GM12878 (cell line): ENCODE measurements around the gene AGBL1.

Experiments used
- ATF7 ChIP-seq: fragments of 450-650 bp; IDR thresholded peaks from 2 replicates; pipeline ENCODE4 v1.6.1; 2016; ENCODE audit warnings: low read depth, mild to moderate bottlenecking
- CTCF ChIP-seq, 3 experiments: IDR thresholded peaks in 2 of 3; conservative IDR thresholded peaks in 1 of 3; 2 replicates each; pipeline ENCODE4 v1.5.1; 2011; ENCODE audit warnings: low read depth in 3 of 3, low read length in 3 of 3, mild to moderate bottlenecking in 3 of 3, control low read depth in 2 of 3, moderate library complexity in 2 of 3, inconsistent platforms in 1 of 3, mixed read lengths in 1 of 3; ENCODE audit not compliant: control insufficient read depth in 2 of 3, insufficient read depth in 1 of 3; ENCODE audit errors: extremely low read depth in 1 of 3
- EZH2 ChIP-seq: IDR thresholded peaks from 2 replicates; pipeline ENCODE4 v1.6.1; 2012; ENCODE audit warnings: low read depth, mild to moderate bottlenecking, control low read depth, inconsistent platforms, low read length, borderline replicate concordance; ENCODE audit not compliant: control insufficient read depth
- JUND ChIP-seq: IDR thresholded peaks from 2 replicates; pipeline ENCODE4 v1.6.1; 2012; ENCODE audit warnings: low read depth, mild to moderate bottlenecking, low read length, improper control_type of control experiment, moderate library complexity
- MTA3 ChIP-seq: IDR thresholded peaks from 2 replicates; pipeline ENCODE4 v1.6.1; 2012; ENCODE audit warnings: low read length, inconsistent platforms, borderline replicate concordance
- MXI1 ChIP-seq: fragments of 150-350 bp; IDR thresholded peaks from 2 replicates; pipeline ENCODE4 v1.6.1; 2011; ENCODE audit warnings: low read depth, mild to moderate bottlenecking, inconsistent platforms, low read length, improper control_type of control experiment
- POLR2A ChIP-seq: IDR thresholded peaks from 2 replicates; pipeline ENCODE4 v1.6.1; 2011; ENCODE audit warnings: low read depth, mild to moderate bottlenecking, low read length
- POLR2AphosphoS5 ChIP-seq: IDR thresholded peaks from 2 replicates; pipeline ENCODE4 v1.6.1; 2011; ENCODE audit warnings: mild to moderate bottlenecking, low read length, inconsistent platforms
- RB1 ChIP-seq: fragments of 450-650 bp; formaldehyde crosslinking; IDR thresholded peaks from 2 replicates; pipeline ENCODE4 v1.6.1; 2017; ENCODE audit warnings: mild to moderate bottlenecking, borderline replicate concordance
- SMAD5 ChIP-seq: IDR thresholded peaks from 2 replicates; pipeline ENCODE4 v1.6.1; 2016; ENCODE audit warnings: antibody characterized with exemption, low read depth
- TCF7 ChIP-seq: IDR thresholded peaks from 2 replicates; pipeline ENCODE4 v1.6.1; 2014; ENCODE audit warnings: antibody characterized with exemption, borderline replicate concordance
- ZZZ3 ChIP-seq: IDR thresholded peaks from 2 replicates; pipeline ENCODE4 v1.6.1; 2011; ENCODE audit warnings: low read depth; ENCODE audit not compliant: control insufficient read depth, insufficient read length

GRCh38 chr15:86568378-86568777, 488.7 kb downstream of the AGBL1 start:
- TF ChIP-seq EZH2, result no peak
- no peak for TF ChIP-seq CTCF (IDR thresholded peaks at IDR 0.05 in 2 of 3, conservative IDR thresholded peaks at IDR 0.05 in 1 of 3; ENCODE audit: control insufficient read depth in 2 of 3, extremely low read depth in 1 of 3, insufficient read depth in 1 of 3, low read depth in 3 of 3, low read length in 3 of 3)
- no peak for TF ChIP-seq MTA3
- TF ChIP-seq TCF7, result no peak
- no peak for TF ChIP-seq RB1
- no peak for TF ChIP-seq SMAD5
- no peak for TF ChIP-seq ZZZ3
- TF ChIP-seq POLR2A, result no peak
- TF ChIP-seq ATF7, result no peak
- no peak for TF ChIP-seq MXI1
- TF ChIP-seq JUND, result no peak
- TF ChIP-seq POLR2AphosphoS5, result no peak
